GM21367 (cell line): ENCODE results near the gene SLC39A11.

ENCODE experiments used
- ATAC-seq: cut with Tn5 transposase; IDR thresholded peaks from one replicate; pipeline ENCODE4 v1.9.1; 2021; ENCODE audit not compliant: unreplicated experiment

The SLC39A11 gene

GRCh38 chr17:73045724-73046123 is 46.8 kb downstream of the SLC39A11 start:
- ATAC-seq: no peak

- ATAC-seq: no peak
Measured at GRCh38 chr17:73043686-73044581, 48.6 kb downstream of the SLC39A11 start.

- ATAC-seq: no peak
Measured at GRCh38 chr17:73042809-73043685, 49.4 kb downstream of the SLC39A11 start.

- no peak for ATAC-seq
Measured at GRCh38 chr17:73042225-73042624, 50.3 kb downstream of the SLC39A11 start.

GRCh38 chr17:73039282-73039681 is 53.2 kb downstream of the SLC39A11 start:
- no peak for ATAC-seq

GRCh38 chr17:73031472-73031871 is 61.0 kb downstream of the SLC39A11 start:
- ATAC-seq: no peak

GRCh38 chr17:73030995-73031394 is 61.5 kb downstream of the SLC39A11 start:
- ATAC-seq: no peak

- no peak for ATAC-seq
Measured at GRCh38 chr17:73030501-73030921, 62.0 kb downstream of the SLC39A11 start.

GRCh38 chr17:73029991-73030390 is 62.5 kb downstream of the SLC39A11 start:
- ATAC-seq: no peak

- no peak for ATAC-seq
Measured at GRCh38 chr17:73029021-73029420, 63.5 kb downstream of the SLC39A11 start.

GRCh38 chr17:73028299-73028755 is 64.2 kb downstream of the SLC39A11 start:
- ATAC-seq: no peak

- ATAC-seq: no peak
Measured at GRCh38 chr17:73027130-73027741, 65.3 kb downstream of the SLC39A11 start.

GRCh38 chr17:73025041-73025560 is 67.4 kb downstream of the SLC39A11 start:
- no peak for ATAC-seq

- ATAC-seq: no peak
Measured at GRCh38 chr17:73023759-73024158, 68.7 kb downstream of the SLC39A11 start.

GRCh38 chr17:73022694-73023093 is 69.8 kb downstream of the SLC39A11 start:
- no peak for ATAC-seq

GRCh38 chr17:73021771-73022170 is 70.7 kb downstream of the SLC39A11 start:
- ATAC-seq: no peak

GRCh38 chr17:73020110-73020509 is 72.4 kb downstream of the SLC39A11 start:
- no peak for ATAC-seq

- ATAC-seq: no peak
Measured at GRCh38 chr17:73018599-73018998, 73.9 kb downstream of the SLC39A11 start.

- no peak for ATAC-seq
Measured at GRCh38 chr17:73017658-73018057, 74.8 kb downstream of the SLC39A11 start.

GRCh38 chr17:73015722-73016276 is 76.7 kb downstream of the SLC39A11 start:
- ATAC-seq: no peak
